Measurements from ENCODE around the gene M1AP. TPM values are rescaled to one million over a fixed set of nuclear protein-coding genes. Genes with fewer than 3 reads are reported as not detected.

The M1AP gene
- total and polyA plus RNA-seq, 2 of the 8 experiments (the other 6 are each of a cell fraction or from before 2014, with no cell fraction given) = 4.8 TPM

DNA sequence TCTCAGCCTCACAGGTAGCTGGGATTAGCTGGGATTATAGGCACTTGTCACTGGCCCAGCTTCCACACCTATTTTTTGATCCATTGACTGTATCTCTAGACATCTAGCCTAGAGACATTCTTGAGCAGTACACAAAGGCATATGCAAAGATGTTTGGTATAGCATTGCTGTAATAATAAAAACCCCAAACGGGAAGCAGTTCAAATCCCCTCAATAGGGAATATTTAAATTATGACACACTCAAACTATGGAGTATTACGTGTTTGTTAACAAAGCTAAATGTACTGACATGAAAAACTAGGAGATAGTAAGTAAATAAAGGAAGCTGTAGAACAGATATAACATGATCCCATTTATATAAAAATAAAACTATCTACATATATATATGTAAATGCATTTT lies 65.9 kb downstream of the M1AP start:
- H3K27ac ChIP-seq (ENCODE audit: low read depth, low read length) = no peak overlapping the region
- H3K4me3 ChIP-seq (ENCODE audit: extremely low read depth in 1 of 4, insufficient read depth in 2 of 4, low read depth in 3 of 4, low read length in 4 of 4) = no peak overlapping the region
- TF ChIP-seq BCL11A (IDR thresholded peaks at IDR 0.05; ENCODE audit: low read depth in 2 of 2, low read length in 2 of 2) (no peak), CTBP2 (IDR thresholded peaks at IDR 0.05; ENCODE audit: borderline replicate concordance, insufficient read depth, insufficient read length, low read length) (no peak), NRF1 (IDR thresholded peaks at IDR 0.05; ENCODE audit: low read depth, low read length) (no peak), KDM4A (IDR thresholded peaks at IDR 0.05; ENCODE audit: low read depth, low read length, severe bottlenecking) (no peak), NANOG (IDR thresholded peaks at IDR 0.05; ENCODE audit: insufficient read depth, low read depth, low read length, poor library complexity, severe bottlenecking) (no peak), BACH1 (IDR thresholded peaks at IDR 0.05; ENCODE audit: low read length) (no peak), HDAC6 (IDR thresholded peaks at IDR 0.05; ENCODE audit: low read depth, low read length) (no peak), YY1 (IDR thresholded peaks at IDR 0.05; ENCODE audit: low read depth, low read length) (no peak), JUND (IDR thresholded peaks at IDR 0.05; ENCODE audit: low read length) (no peak), TAF7 (optimal IDR thresholded peaks at IDR 0.05; ENCODE audit: borderline replicate concordance, low read depth, low read length) (no peak), USF2 (IDR thresholded peaks at IDR 0.05; ENCODE audit: low read length) (no peak), TBP (IDR thresholded peaks at IDR 0.05; ENCODE audit: low read depth, low read length) (no peak), MAX (IDR thresholded peaks at IDR 0.05) (no peak)

More for the DNA sequence above, 65.9 kb downstream of the M1AP start:
- no peak overlapping the region for H3K56ac ChIP-seq (replicated peaks; ENCODE audit: insufficient read length, low read depth, low read length)
- no peaks in the 10 kb centered on the region for H4K20me1 ChIP-seq (replicated peaks in 1 of 2; ENCODE audit: control insufficient read depth in 1 of 2, insufficient read depth in 2 of 2, low read length in 2 of 2)
- no peak overlapping the region for H2BK5ac ChIP-seq (ENCODE audit: low read depth, low read length)
- no peak overlapping the region for H4K91ac ChIP-seq (replicated peaks; ENCODE audit: insufficient read length, low read length)
- H3K79me1 ChIP-seq (ENCODE audit: low read depth, low read length) = no peaks in the 10 kb centered on the region
- no peak overlapping the region for H2BK15ac ChIP-seq (ENCODE audit: low read length)
- ChIA-PET POLR2A (ENCODE audit: partially characterized antibody) (interaction anchor here (0.7 to 1.6 kb wide), 2 partner anchors 9 to 19 kb away, joined by 3 read pairs; no protein-coding TSS in a partner anchor), CTCF (ENCODE audit: partially characterized antibody) (interaction anchor here (0.7 to 12.2 kb wide), 4 partner anchors 7 to 108 kb away, joined by 3 to 158 read pairs (median 10); partner anchors contain the start of genes CCDC142 and TTC31)
- WGBS, 2 experiments (ENCODE audit: extremely low coverage in 1 of 2, insufficient coverage in 1 of 2, insufficient read length in 1 of 2, insufficient replicate concordance in 2 of 2, low coverage in 1 of 2, low lambda C conversion rate in 2 of 2, missing lambda C conversion rate in 1 of 2) = 91% methylated on average over 2 of the region's 2 CpGs; no CpG with 5 or more reads in 1 of the 2 experiments
- H3K18ac ChIP-seq (ENCODE audit: extremely low read depth, low read length) = no peak overlapping the region
- H3K23ac ChIP-seq (ENCODE audit: insufficient read length) = no peak overlapping the region
- H2BK12ac ChIP-seq (ENCODE audit: low read depth, low read length) = no peak overlapping the region
- no peak overlapping the region for H3K4me2 ChIP-seq (ENCODE audit: insufficient read depth in 1 of 2, low read depth in 2 of 2, low read length in 2 of 2)
- H2BK120ac ChIP-seq (replicated peaks; ENCODE audit: low read depth, low read length) = no peak overlapping the region
- H3K9me3 ChIP-seq (ENCODE audit: insufficient read depth in 2 of 2, low read depth in 1 of 2, low read length in 1 of 2) = no peaks in the 10 kb centered on the region
- H2AFZ ChIP-seq (ENCODE audit: low read length) = no peak overlapping the region
- H4K8ac ChIP-seq (ENCODE audit: extremely low read depth, insufficient read depth, low read length) = no peak overlapping the region
- no peaks in the 10 kb centered on the region for H3K23me2 ChIP-seq (ENCODE audit: low read depth, low read length)
- no peak overlapping the region for H3K14ac ChIP-seq (ENCODE audit: insufficient read length)
- H3K4ac ChIP-seq (replicated peaks; ENCODE audit: insufficient read length, low read depth, low read length) = no peak overlapping the region
- DNase-seq (ENCODE audit: low read depth in 1 of 2, low spot score in 2 of 2) (no peak), FAIRE-seq (no peak)
- no peak overlapping the region for H2AK5ac ChIP-seq (ENCODE audit: low read depth, low read length)
- 0 out of 7 replicates have a peak, but pooled peaks cover 0 to 2% (median 0%) of the 10 kb centered on the region in 4 experiments for H3K4me1 ChIP-seq (replicated peaks in 1 of 4; ENCODE audit: control insufficient read depth in 3 of 4, insufficient read depth in 4 of 4, low read length in 3 of 4)
- no peaks in the 10 kb centered on the region for H3K27me3 ChIP-seq (replicated peaks in 1 of 4; ENCODE audit: control insufficient read depth in 3 of 4, extremely low read depth in 1 of 4, insufficient read depth in 3 of 4, low read length in 3 of 4)
- H4K5ac ChIP-seq (ENCODE audit: insufficient read length, low read depth, low read length) = no peak overlapping the region
- H3K79me2 ChIP-seq (ENCODE audit: control insufficient read depth in 1 of 2, insufficient read depth in 2 of 2, low read length in 2 of 2) = no peaks in the 10 kb centered on the region
- H2BK20ac ChIP-seq (ENCODE audit: low read length) = no peak overlapping the region
- no peak overlapping the region for H3K9ac ChIP-seq (replicated peaks in 1 of 4; ENCODE audit: extremely low read depth in 1 of 4, low read depth in 3 of 4, low read length in 3 of 4)
- no peaks in the 10 kb centered on the region for H3K36me3 ChIP-seq (ENCODE audit: control insufficient read depth in 2 of 4, insufficient read depth in 4 of 4, low read length in 3 of 4)
